Activated naive CD4-positive, alpha-beta T cell treated with anti-CD3 and anti-CD28 coated beads, Interleukin-2, amount 10 ng/mL, durations not matched to agents 7 days and 5 days (primary cell): Measurements from ENCODE around the gene DDX4.
A peak's percentile ranks its signal among the peaks of the same experiment; 100 is the strongest.
"Not testable (repeated sequence)": the region's sequence is repeated elsewhere in the genome, so short reads cannot be mapped to it uniquely, and the experiment has no call there.

Source experiments
- CTCF ChIA-PET: fragments of 350-600 bp; sonication (Branson Sonifier 250); formaldehyde crosslinking; loops from one replicate; lab custom pipeline; 2021; ENCODE audit warnings: antibody characterized with exemption; lab: Charles Lee
- DNase-seq: peaks from one replicate; pipeline ENCODE4 v3.0.0-alpha.2; 2020
- H3K27ac Mint-ChIP-seq: one replicate; pipeline ENCODE4 v1.8.0; 2021; ENCODE audit warnings: mild to moderate bottlenecking, moderate library complexity, mixed read lengths
- H3K27me3 Mint-ChIP-seq: one replicate; pipeline ENCODE4 v1.8.0; 2021; ENCODE audit warnings: mild to moderate bottlenecking, mixed read lengths
- H3K36me3 Mint-ChIP-seq: one replicate; pipeline ENCODE4 v1.8.0; 2021; ENCODE audit warnings: mixed read lengths
- H3K4me1 Mint-ChIP-seq: one replicate; pipeline ENCODE4 v1.8.0; 2021; ENCODE audit warnings: mixed read lengths
- H3K4me3 Mint-ChIP-seq: one replicate; pipeline ENCODE4 v1.8.0; 2021; ENCODE audit warnings: mild to moderate bottlenecking, moderate library complexity, mixed read lengths
- H3K9me3 Mint-ChIP-seq: one replicate; pipeline ENCODE4 v1.8.0; 2021; ENCODE audit warnings: mixed read lengths

The DDX4 gene

DNA sequence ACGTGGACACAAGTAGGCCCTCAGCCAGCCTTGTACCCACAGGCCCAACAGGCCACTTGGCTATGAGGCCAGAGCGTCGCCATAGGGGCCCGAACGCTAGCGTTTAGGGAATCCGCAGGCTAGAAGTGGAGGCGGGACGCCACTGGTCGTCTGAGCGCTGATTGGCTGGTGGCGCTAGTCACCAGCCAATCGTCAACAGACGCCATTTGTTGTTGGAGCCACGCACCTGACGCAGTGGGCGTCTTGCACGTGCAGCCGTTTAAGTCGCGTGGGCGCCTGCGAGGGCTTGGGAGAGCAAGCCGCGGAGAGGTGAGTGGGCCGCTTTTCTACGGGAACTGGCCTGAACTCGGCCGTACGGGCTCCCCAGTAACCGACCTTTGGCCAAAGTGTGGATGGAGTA lies at the start of gene DDX4:
TSS of gene DDX4 (plus strand) at position 269 of the 400 bp plus-strand sequence. CDS start 903 bp downstream, outside the sequence.
- no peaks in the 10 kb centered on the region for H3K9me3 Mint-ChIP-seq
- no peak within 1 kb of the TSS for H3K4me3 Mint-ChIP-seq
- H3K36me3 Mint-ChIP-seq = no peaks in the 10 kb centered on the region
- peaks cover 14% of the 10 kb centered on the region for H3K27me3 Mint-ChIP-seq
- DNase-seq = no peak
- CTCF ChIA-PET = no interaction called here
- H3K27ac Mint-ChIP-seq = no peak within 1 kb of the TSS
- no peaks in the 10 kb centered on the region for H3K4me1 Mint-ChIP-seq

- Mint-ChIP-seq H3K27ac (no peak overlapping the region), H3K9me3 (no peaks in the 10 kb centered on the region), H3K4me3 (no peak overlapping the region), H3K27me3 (no peaks in the 10 kb centered on the region), H3K4me1 (peaks cover 10% of the 10 kb centered on the region), H3K36me3 (peaks cover 6% of the 10 kb centered on the region)
- CTCF ChIA-PET = interaction anchor here (0.6 to 3.0 kb wide), 39 partner anchors 9 to 1153 kb away, joined by 3 to 14 read pairs (median 4); no protein-coding TSS in a partner anchor
- DNase-seq = no peak
These were observed 46.4 kb upstream of the DDX4 start for GRCh38 chr5:55691265-55692105.

- H3K36me3 Mint-ChIP-seq = peaks cover 9% of the 10 kb centered on the region
- CTCF ChIA-PET = interaction anchor here (0.6 to 3.0 kb wide), 34 partner anchors 9 to 1152 kb away, joined by 3 to 14 read pairs (median 4); no protein-coding TSS in a partner anchor
- DNase-seq = no peak
- H3K27me3 Mint-ChIP-seq = no peaks in the 10 kb centered on the region
- no peak overlapping the region for H3K27ac Mint-ChIP-seq
- H3K9me3 Mint-ChIP-seq = no peaks in the 10 kb centered on the region
- H3K4me3 Mint-ChIP-seq = no peak overlapping the region
- peaks cover 10% of the 10 kb centered on the region for H3K4me1 Mint-ChIP-seq
These were observed 45.8 kb upstream of the DDX4 start for GRCh38 chr5:55692106-55692417.

DNA sequence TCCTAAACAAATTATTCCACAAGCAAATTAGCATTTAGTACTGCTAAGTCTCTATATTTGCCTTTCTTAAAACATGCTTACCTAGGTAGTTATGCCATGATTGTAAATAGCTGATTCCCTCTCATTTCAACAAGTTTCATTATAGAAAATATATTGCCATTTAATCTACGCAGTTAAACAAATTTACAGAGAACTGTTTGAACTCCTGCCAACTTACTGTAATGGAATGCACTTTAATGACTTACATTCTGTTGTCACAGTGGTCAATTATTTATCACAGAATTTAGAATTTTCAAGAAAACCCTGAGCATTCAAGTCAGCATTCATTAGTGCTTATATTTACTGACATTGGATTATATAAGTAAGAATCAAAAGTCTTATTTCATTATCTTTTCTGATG lies 45.4 kb upstream of the DDX4 start:
- Mint-ChIP-seq H3K36me3 (peaks cover 13% of the 10 kb centered on the region), H3K4me3 (no peak overlapping the region), H3K4me1 (peaks cover 10% of the 10 kb centered on the region), H3K9me3 (no peaks in the 10 kb centered on the region), H3K27ac (no peak overlapping the region), H3K27me3 (no peaks in the 10 kb centered on the region)
- DNase-seq = no peak
- CTCF ChIA-PET = interaction anchor here (0.6 to 3.0 kb wide), 28 partner anchors 8 to 521 kb away, joined by 3 to 14 read pairs (median 4); no protein-coding TSS in a partner anchor

GRCh38 chr5:55694152-55694830 lies 43.6 kb upstream of the DDX4 start:
- Mint-ChIP-seq H3K4me3 (no peak overlapping the region), H3K4me1 (peaks cover 11% of the 10 kb centered on the region), H3K27me3 (no peaks in the 10 kb centered on the region), H3K27ac (no peak overlapping the region), H3K9me3 (no peaks in the 10 kb centered on the region), H3K36me3 (peaks cover 14% of the 10 kb centered on the region)
- CTCF ChIA-PET = interaction anchor here (0.7 to 1.1 kb wide), 3 partner anchors 11 to 352 kb away, joined by 3 read pairs; no protein-coding TSS in a partner anchor
- DNase-seq = no peak

DNA sequence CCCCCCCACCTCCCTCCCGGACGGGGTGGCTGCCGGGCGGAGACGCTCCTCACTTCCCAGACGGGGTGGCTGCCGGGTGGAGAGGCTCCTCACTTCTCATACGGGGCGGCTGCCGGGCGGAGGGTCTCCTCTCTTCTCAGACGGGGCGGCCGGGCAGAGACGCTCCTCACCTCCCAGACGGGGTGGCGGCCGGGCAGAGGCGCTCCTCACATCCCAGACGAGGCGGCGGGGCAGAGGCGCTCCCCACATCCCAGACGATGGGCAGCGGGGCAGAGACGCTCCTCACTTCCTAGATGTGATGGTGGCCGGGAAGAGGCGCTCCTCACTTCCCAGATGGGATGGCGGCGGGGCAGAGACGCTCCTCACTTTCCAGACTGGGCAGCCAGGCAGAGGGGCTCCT lies 41.2 kb upstream of the DDX4 start:
- H3K4me1 Mint-ChIP-seq, H3K27me3 Mint-ChIP-seq, CTCF ChIA-PET, H3K4me3 Mint-ChIP-seq, H3K27ac Mint-ChIP-seq, DNase-seq, H3K9me3 Mint-ChIP-seq: not testable (repeated sequence)
- H3K36me3 Mint-ChIP-seq = peaks cover 21% of the 10 kb centered on the region

- CTCF ChIA-PET = interaction anchor here (0.7 to 1.4 kb wide), 2 partner anchors 16 to 502 kb away, joined by 4 read pairs; no protein-coding TSS in a partner anchor
- Mint-ChIP-seq H3K36me3 (peaks cover 30% of the 10 kb centered on the region), H3K4me3 (no peak overlapping the region), H3K9me3 (no peaks in the 10 kb centered on the region), H3K27ac (no peak overlapping the region), H3K4me1 (peaks cover 8% of the 10 kb centered on the region), H3K27me3 (no peaks in the 10 kb centered on the region)
- DNase-seq = no peak
These were observed 38.7 kb upstream of the DDX4 start for GRCh38 chr5:55699041-55699688.

GRCh38 chr5:55700745-55701144 lies 37.1 kb upstream of the DDX4 start:
- Mint-ChIP-seq H3K4me1 (peaks cover 8% of the 10 kb centered on the region), H3K9me3 (no peaks in the 10 kb centered on the region), H3K4me3 (no peak overlapping the region), H3K36me3 (peaks cover 25% of the 10 kb centered on the region), H3K27ac (no peak overlapping the region), H3K27me3 (no peaks in the 10 kb centered on the region)
- CTCF ChIA-PET = interaction anchor here (0.9 to 1.8 kb wide), 3 partner anchors 9 to 500 kb away, joined by 3 to 5 read pairs (median 3); no protein-coding TSS in a partner anchor
- DNase-seq = no peak

DNA sequence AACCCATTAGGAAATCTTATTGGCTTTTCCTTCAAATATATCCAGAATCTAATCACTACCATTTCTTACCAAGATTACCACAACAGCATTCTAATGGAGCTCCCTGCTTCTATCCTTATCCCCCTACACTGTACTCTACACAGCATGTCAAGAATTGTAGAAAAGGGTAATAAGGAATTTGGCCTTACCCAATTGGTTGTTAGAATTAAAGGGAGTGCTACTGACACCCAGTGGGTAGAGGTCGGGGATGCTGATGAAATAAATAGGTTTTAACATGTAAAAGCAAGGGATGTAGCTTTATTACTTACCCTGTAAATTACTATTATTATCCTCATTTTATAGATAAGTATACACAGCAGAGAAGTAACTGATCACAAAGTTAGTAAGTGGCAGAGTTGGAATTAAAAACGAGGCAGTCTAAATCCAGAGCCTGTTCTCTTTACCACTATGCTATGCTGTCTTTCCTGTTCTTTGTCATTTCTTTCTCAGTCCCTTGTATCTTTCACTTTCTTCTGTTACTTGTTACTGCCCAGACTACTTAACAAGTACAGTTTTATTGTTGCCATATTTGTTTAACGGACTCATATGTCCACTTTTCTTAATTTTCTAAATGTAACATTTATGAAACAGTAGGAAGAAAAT lies 36.3 kb upstream of the DDX4 start:
- CTCF ChIA-PET = interaction anchor here (0.6 to 1.8 kb wide), 3 partner anchors 10 to 358 kb away, joined by 3 to 5 read pairs (median 3); no protein-coding TSS in a partner anchor
- Mint-ChIP-seq H3K9me3 (no peaks in the 10 kb centered on the region), H3K36me3 (peaks cover 25% of the 10 kb centered on the region), H3K4me1 (peaks cover 12% of the 10 kb centered on the region), H3K27me3 (no peaks in the 10 kb centered on the region), H3K4me3 (no peak overlapping the region), H3K27ac (no peak overlapping the region)
- DNase-seq = no peak

GRCh38 chr5:55702598-55703345 lies 35.1 kb upstream of the DDX4 start:
- no peak overlapping the region for H3K4me3 Mint-ChIP-seq
- no peak overlapping the region for H3K27ac Mint-ChIP-seq
- DNase-seq = no peak
- no peaks in the 10 kb centered on the region for H3K9me3 Mint-ChIP-seq
- CTCF ChIA-PET = no interaction called here
- peaks cover 25% of the 10 kb centered on the region for H3K36me3 Mint-ChIP-seq
- peaks cover 14% of the 10 kb centered on the region for H3K4me1 Mint-ChIP-seq
- no peaks in the 10 kb centered on the region for H3K27me3 Mint-ChIP-seq

- no peak for DNase-seq
- H3K36me3 Mint-ChIP-seq = peaks cover 33% of the 10 kb centered on the region
- no peak overlapping the region for H3K27ac Mint-ChIP-seq
- H3K4me3 Mint-ChIP-seq = no peak overlapping the region
- H3K9me3 Mint-ChIP-seq = no peaks in the 10 kb centered on the region
- CTCF ChIA-PET = no interaction called here
- no peaks in the 10 kb centered on the region for H3K27me3 Mint-ChIP-seq
- peaks cover 33% of the 10 kb centered on the region for H3K4me1 Mint-ChIP-seq
These were observed 31.6 kb upstream of the DDX4 start for GRCh38 chr5:55706230-55706629.

DNA sequence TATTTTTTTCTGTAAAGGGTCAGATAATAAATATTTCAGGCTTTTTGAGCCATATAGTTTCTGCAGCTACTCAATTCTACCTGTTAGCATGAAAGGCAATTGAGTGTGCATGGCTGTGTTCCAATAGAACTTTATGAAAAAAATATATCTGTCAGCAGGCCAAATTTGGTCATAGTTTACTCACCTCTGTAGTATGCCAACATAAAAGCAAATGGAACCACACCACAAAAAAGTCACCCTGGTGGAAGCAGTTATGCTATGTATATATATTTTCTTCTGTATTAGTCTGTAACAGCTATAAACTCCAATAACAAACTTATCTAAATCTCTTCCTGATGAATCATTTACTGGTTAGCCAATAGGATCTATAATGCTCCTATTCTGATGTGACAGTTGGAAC lies 29.1 kb upstream of the DDX4 start:
- CTCF ChIA-PET = interaction anchor here (1.0 to 1.7 kb wide), 2 partner anchors 17 to 212 kb away, joined by 3 to 4 read pairs; no protein-coding TSS in a partner anchor
- no peak overlapping the region for H3K27ac Mint-ChIP-seq
- peaks cover 28% of the 10 kb centered on the region for H3K36me3 Mint-ChIP-seq
- H3K4me3 Mint-ChIP-seq = no peak overlapping the region
- no peaks in the 10 kb centered on the region for H3K27me3 Mint-ChIP-seq
- no peak for DNase-seq
- peaks cover 47% of the 10 kb centered on the region for H3K4me1 Mint-ChIP-seq
- H3K9me3 Mint-ChIP-seq = no peaks in the 10 kb centered on the region

GRCh38 chr5:55711507-55712022 lies 26.3 kb upstream of the DDX4 start:
- H3K27me3 Mint-ChIP-seq = peaks cover 6% of the 10 kb centered on the region
- peaks cover 25% of the 10 kb centered on the region for H3K36me3 Mint-ChIP-seq
- peak overlapping the region; percentile 98 for H3K4me3 Mint-ChIP-seq
- H3K9me3 Mint-ChIP-seq = peaks cover 1% of the 10 kb centered on the region
- H3K27ac Mint-ChIP-seq = peak overlapping the region; percentile 88
- CTCF ChIA-PET = no interaction called here
- H3K4me1 Mint-ChIP-seq = peaks cover 43% of the 10 kb centered on the region
- DNase-seq = peak; percentile 30
